A549 (cell line): ENCODE data around the gene CALML3. TPM values are rescaled to one million over a fixed set of nuclear protein-coding genes. Genes with fewer than 3 reads are reported as not detected.

Experiments used
- ATAC-seq, 2 experiments: fragments of 200-7000 bp in 1 of 2; fragments of >200 bp in 1 of 2; cut with Nextera tagmentation in 1 of 2; cut with Tn5 transposase in 1 of 2; 3 replicates each; pipeline versions ENCODE4 v1.8.0 to v1.9.1; 2018 to 2020; ENCODE audit warnings: mild to moderate bottlenecking in 1 of 2, moderate library complexity in 1 of 2
- CTCF ChIA-PET: fragments of 300-600 bp; sonication (Branson Sonifier 250); formaldehyde crosslinking; extraction: SDS; loops from one replicate; lab custom pipeline; 2021; ENCODE audit warnings: antibody characterized with exemption, inconsistent platforms; lab: Yijun Ruan, JAX
- POLR2A ChIA-PET: fragments of 350-600 bp; formaldehyde crosslinking; extraction: SDS; loops from one replicate; lab custom pipeline; 2021; ENCODE audit warnings: antibody characterized with exemption, inconsistent platforms; lab: Yijun Ruan, JAX
- DNase-seq, 2 experiments: peaks; one replicate each; pipeline versions ENCODE4 v3.0.0 to v3.0.0-alpha.2; 2011 to 2016; ENCODE audit warnings: low read depth in 1 of 2, low spot score in 1 of 2
- FAIRE-seq: peaks from 2 replicates; lab custom pipeline; 2011; peaks lifted over from hg19 to GRCh38; lab: Jason Lieb, UNC
- H3K27ac ChIP-seq, 2 experiments: fragments of >200 bp; sonication (Bioruptor Twin); formaldehyde crosslinking; 3 replicates each; pipeline ENCODE4 v1.5.1; 2016 to 2017
- H3K4me1 ChIP-seq: fragments of >200 bp; sonication (Bioruptor Twin); formaldehyde crosslinking; 3 replicates; pipeline ENCODE4 v1.6.1; 2016
- H3K4me2 ChIP-seq: fragments of >200 bp; sonication (Bioruptor Twin); formaldehyde crosslinking; 3 replicates; pipeline ENCODE4 v1.6.1; 2016
- H3K4me3 ChIP-seq: fragments of >200 bp; sonication (Bioruptor Twin); formaldehyde crosslinking; 3 replicates; pipeline ENCODE4 v1.5.1; 2016
- H3K9me3 ChIP-seq: fragments of >200 bp; sonication (Bioruptor Twin); formaldehyde crosslinking; 3 replicates; pipeline ENCODE4 v1.6.1; 2016
- BCL3 ChIP-seq: fragments of >200 bp; sonication (Bioruptor Twin); formaldehyde crosslinking; IDR thresholded peaks from 3 replicates; pipeline ENCODE4 v1.6.1; 2016
- CEBPB ChIP-seq, 2 experiments: fragments of >200 bp in 1 of 2; sonication (Bioruptor Twin) in 1 of 2; formaldehyde crosslinking in 1 of 2; IDR thresholded peaks; 2 replicates each; pipeline ENCODE4 v1.6.1; 2012 to 2016
- CHD4 ChIP-seq: fragments of 200-600 bp; sonication (generic); IDR thresholded peaks from 2 replicates; pipeline ENCODE4 v1.6.1; 2016; ENCODE audit warnings: antibody characterized with exemption, mild to moderate bottlenecking, borderline replicate concordance
- FOSL2 ChIP-seq, 2 experiments: fragments of 450-650 bp in 1 of 2; fragments of >200 bp in 1 of 2; sonication (Bioruptor Twin) in 1 of 2; formaldehyde crosslinking; IDR thresholded peaks; 2 replicates each; pipeline versions ENCODE4 v1.5.0 to v1.6.1; 2016 to 2020; ENCODE audit warnings: mild to moderate bottlenecking in 1 of 2, moderate library complexity in 1 of 2
- HDAC2 ChIP-seq: fragments of 200-600 bp; sonication (generic); IDR thresholded peaks from 2 replicates; pipeline ENCODE4 v1.6.1; 2016
- HOXA7 ChIP-seq: fragments of 250-450 bp; sonication (Bioruptor Pico); IDR thresholded peaks from 2 replicates; pipeline ENCODE4 v1.5.0; 2020; ENCODE audit warnings: mild to moderate bottlenecking, moderate library complexity
- HOXB13 ChIP-seq: fragments of 250-450 bp; sonication (Bioruptor Pico); IDR thresholded peaks from 2 replicates; pipeline ENCODE4 v1.5.0; 2020; ENCODE audit warnings: low read depth, mild to moderate bottlenecking, moderate library complexity
- JUNB ChIP-seq: fragments of >200 bp; sonication (Bioruptor Twin); formaldehyde crosslinking; IDR thresholded peaks from 2 replicates; pipeline ENCODE4 v1.6.1; 2016
- MAFK ChIP-seq: fragments of 450-650 bp; IDR thresholded peaks from 2 replicates; pipeline ENCODE4 v1.6.1; 2014; ENCODE audit not compliant: partially characterized antibody
- MYC ChIP-seq: IDR thresholded peaks from 2 replicates; pipeline ENCODE4 v1.6.1; 2012; ENCODE audit warnings: mild to moderate bottlenecking, inconsistent platforms, low read length, improper control_type of control experiment, borderline replicate concordance
- NFE2L2 ChIP-seq: fragments of 150-350 bp; conservative IDR thresholded peaks from 2 replicates; pipeline ENCODE4 v1.6.1; 2014; ENCODE audit warnings: low read length
- NR3C1 ChIP-seq: fragments of >200 bp; sonication (Bioruptor Twin); formaldehyde crosslinking; IDR thresholded peaks from 3 replicates; pipeline ENCODE4 v1.6.1; 2017
- RAD21 ChIP-seq, 2 experiments: fragments of >200 bp in 1 of 2; sonication (Bioruptor Twin) in 1 of 2; formaldehyde crosslinking in 1 of 2; IDR thresholded peaks in 1 of 2; conservative IDR thresholded peaks in 1 of 2; 2 replicates in 1 of 2; 3 replicates in 1 of 2; pipeline ENCODE4 v1.6.1; 2012 to 2018; ENCODE audit warnings: inconsistent platforms in 1 of 2
- RCOR1 ChIP-seq: fragments of 150-350 bp; IDR thresholded peaks from 2 replicates; pipeline ENCODE4 v1.6.1; 2014; ENCODE audit warnings: antibody characterized with exemption, low read length, low read depth
- RFX5 ChIP-seq: fragments of 450-650 bp; IDR thresholded peaks from 2 replicates; pipeline ENCODE4 v1.7.1; 2014; ENCODE audit warnings: antibody characterized with exemption, mild to moderate bottlenecking, moderate library complexity
- TFCP2L1 ChIP-seq: fragments of 250-450 bp; sonication (Bioruptor Pico); IDR thresholded peaks from 2 replicates; pipeline ENCODE4 v1.5.0; 2021; ENCODE audit warnings: mild to moderate bottlenecking
- USF2 ChIP-seq: fragments of 450-650 bp; IDR thresholded peaks from 2 replicates; pipeline ENCODE4 v1.6.1; 2014; ENCODE audit warnings: antibody characterized with exemption
- ZFP36 ChIP-seq: fragments of 450-650 bp; IDR thresholded peaks from 2 replicates; pipeline ENCODE4 v1.6.1; 2014; ENCODE audit warnings: borderline replicate concordance; ENCODE audit not compliant: partially characterized antibody
- WGBS: methylation state at CpG from one replicate; pipeline ENCODE4 v1.1.6; 2017; ENCODE audit errors: missing lambda C conversion rate; 5-methylcytosine and 5-hydroxymethylcytosine counted together
- polyA plus RNA-seq, 4 experiments: library from polyadenylated mRNA; depleted of rRNA in 3 of 4; stranded (reverse); fragments of >200 nt; fragmentation: RNase III in 1 of 4; extraction: RNeasy Plus Mini Kit Qiagen cat#74134 plus additional on column Dnase treatment in 1 of 4; gene quantifications; 2 replicates in 3 of 4; 3 replicates in 1 of 4; pipeline ENCODE4 v1.2.3, GENCODE V29; 2011 to 2017

Gene CALML3
- polyA plus RNA-seq, 2 of the 4 experiments (the other 2 are of a cell fraction), result not detected

- 65% methylated on average over 10 of the region's 10 CpGs for WGBS
- ChIA-PET POLR2A (no interaction called here), CTCF (no interaction called here)
- H3K4me3 ChIP-seq, result no peak overlapping the region
- ATAC-seq (no peak), DNase-seq (no peak), FAIRE-seq (no peak)
- H3K4me1 ChIP-seq, result peaks cover 20% of the 10 kb centered on the region
- H3K27ac ChIP-seq, result peak overlapping the region in 1 of 2 experiments; percentile 23; a peak in 1 of 6 replicates
- TF ChIP-seq CEBPB (IDR thresholded peaks at IDR 0.05), result no peak
- no peak for TF ChIP-seq MAFK
- no peak for TF ChIP-seq RAD21 (conservative IDR thresholded peaks at IDR 0.05 in 1 of 2, IDR thresholded peaks at IDR 0.05 in 1 of 2)
- no peak for TF ChIP-seq ZFP36
- no peak for TF ChIP-seq HDAC2
- no peak for TF ChIP-seq HOXB13 (CRISPR knock-in tag)
- no peak for TF ChIP-seq FOSL2 (IDR thresholded peaks at IDR 0.05)
- TF ChIP-seq FOSL2 (CRISPR knock-in tag; IDR thresholded peaks at IDR 0.05), result no peak
- no peak for TF ChIP-seq RCOR1
- TF ChIP-seq JUNB, result no peak
- TF ChIP-seq TFCP2L1 (CRISPR knock-in tag), result no peak
- no peak for TF ChIP-seq CHD4
- no peak for TF ChIP-seq RFX5
- TF ChIP-seq HOXA7, result no peak
- TF ChIP-seq NR3C1, result no peak
- TF ChIP-seq BCL3, result no peak
- TF ChIP-seq USF2, result no peak
- no peak overlapping the region for H3K4me2 ChIP-seq
- peaks cover 9% of the 10 kb centered on the region; the same call in 1 of the 3 replicates for H3K9me3 ChIP-seq
Observed at GRCh38 chr10:5515948-5516761, 8.6 kb upstream of the CALML3 start.

GRCh38 chr10:5517546-5517945 is 7.2 kb upstream of the CALML3 start:
- TF ChIP-seq FOSL2 (IDR thresholded peaks at IDR 0.05), result no peak
- TF ChIP-seq FOSL2 (CRISPR knock-in tag; IDR thresholded peaks at IDR 0.05), result no peak
- TF ChIP-seq MYC, result no peak
- TF ChIP-seq RCOR1, result no peak
- TF ChIP-seq NFE2L2, result no peak
- TF ChIP-seq, all 56 proteins: peak for 0
- peaks cover 9% of the 10 kb centered on the region; the same call in 1 of the 3 replicates for H3K9me3 ChIP-seq
- H3K4me1 ChIP-seq, result peaks cover 20% of the 10 kb centered on the region
- ATAC-seq (no peak), DNase-seq (no peak), FAIRE-seq (no peak)
- ChIA-PET POLR2A (no interaction called here), CTCF (interaction anchor here (0.8 to 1.2 kb wide), 3 partner anchors 12 to 106 kb away, joined by 3 read pairs; no protein-coding TSS in a partner anchor)
- H3K4me3 ChIP-seq, result no peak overlapping the region
- peak overlapping the region; percentile 57 for H3K4me2 ChIP-seq
- 75% methylated on average over 5 of the region's 5 CpGs for WGBS
- H3K27ac ChIP-seq, result no peak overlapping the region

GRCh38 chr10:5518143-5518542 is 6.6 kb upstream of the CALML3 start:
- FAIRE-seq (peak; percentile 85), DNase-seq (peak; percentile 25 to 36), ATAC-seq (peak; percentile 39 to 45; a peak in 2 of 6 replicates)
- CTCF ChIA-PET, result interaction anchor here (0.8 to 1.6 kb wide), 3 partner anchors 11 to 113 kb away, joined by 3 to 7 read pairs (median 3); no protein-coding TSS in a partner anchor
- H3K4me3 ChIP-seq, result no peak overlapping the region
- WGBS, result 21% methylated on average over 5 of the region's 5 CpGs
- TF ChIP-seq CEBPB (IDR thresholded peaks at IDR 0.05), result no peak
- TF ChIP-seq USF2, result no peak
- H3K27ac ChIP-seq, result no peak overlapping the region; a peak in 2 of 6 replicates
- POLR2A ChIA-PET, result no interaction called here
- peaks cover 20% of the 10 kb centered on the region for H3K4me1 ChIP-seq
- peak overlapping the region; percentile 57 for H3K4me2 ChIP-seq
- H3K9me3 ChIP-seq, result peaks cover 9% of the 10 kb centered on the region; the same call in 1 of the 3 replicates
